T-helper 1 cell treated with Interleukin-12 subunit alpha and Interleukin-12 subunit beta and Interleukin-4 antibody, amounts not matched to agents 30 ng/mL and 1 ng/mL, for 36 hours (primary cell): Measurements from ENCODE around the gene IGDCC3. TPM values are rescaled to one million over a fixed set of nuclear protein-coding genes. Genes with fewer than 3 reads are reported as not detected.

Experiments
- intact Hi-C: fragments of 100-400 bp; cut with micrococcal nuclease; formaldehyde crosslinking; loops from one replicate; pipeline ENCODE4 v1.15.1; 2024
- total RNA-seq: library from RNA; stranded (reverse); gene quantifications from 2 replicates; pipeline ENCODE4 v1.2.3, GENCODE V29; 2022

Gene IGDCC3
- total RNA-seq, 1 donor from 2014 or later = not detected

DNA sequence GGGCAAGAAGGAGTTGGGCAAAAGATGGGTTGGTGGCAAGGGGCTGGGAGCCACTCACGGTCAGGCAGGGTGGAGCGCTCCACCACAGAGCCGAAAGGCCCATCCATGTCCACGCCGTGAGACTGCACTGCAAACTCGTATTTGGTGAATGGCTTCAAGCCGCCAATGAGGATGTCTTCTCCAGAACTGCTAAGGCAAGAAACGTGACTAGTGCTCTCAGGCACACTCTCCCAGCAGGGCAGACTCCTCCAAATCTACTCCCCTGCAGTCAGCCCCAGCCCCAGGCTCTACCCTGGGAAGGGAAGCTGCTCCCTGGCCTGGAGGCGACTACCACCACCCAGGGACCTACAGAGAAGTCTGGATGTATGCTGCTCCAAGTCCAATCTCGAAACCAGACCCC is 11.4 kb upstream of the IGDCC3 start:
- intact Hi-C loops = no loop called here

- intact Hi-C loops = no loop called here
Observed at GRCh38 chr15:65388306-65389080, 10.7 kb upstream of the IGDCC3 start.

- intact Hi-C loops = no loop called here
Observed at GRCh38 chr15:65386886-65387285, 9.1 kb upstream of the IGDCC3 start.

GRCh38 chr15:65386376-65386775 is 8.6 kb upstream of the IGDCC3 start:
- intact Hi-C loops = no loop called here

DNA sequence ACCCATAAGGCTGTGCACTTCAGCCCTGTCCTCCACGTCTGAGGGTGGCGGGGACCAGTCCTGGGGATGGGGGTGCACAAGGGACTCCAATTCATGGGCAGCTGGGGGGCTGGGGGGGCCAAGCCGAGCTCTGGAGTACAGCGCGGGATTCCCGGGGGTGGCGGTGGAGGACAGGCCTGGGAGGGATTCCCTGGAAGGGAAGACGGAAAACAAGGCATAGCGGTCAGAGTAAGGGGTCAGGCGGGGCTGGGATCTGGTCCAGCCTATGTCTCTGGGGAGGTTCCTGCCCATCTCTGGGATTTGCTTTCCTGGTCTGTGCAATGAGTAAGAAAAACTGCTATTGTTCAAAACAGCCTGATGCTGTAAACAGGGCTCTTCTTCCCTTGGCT is 8.1 kb upstream of the IGDCC3 start:
- intact Hi-C loops = loop anchor here (1.0 kb wide), 6 partner anchors 68 to 655 kb away; partner anchors contain the start of gene CLPX

GRCh38 chr15:65384895-65385869 is 7.4 kb upstream of the IGDCC3 start:
- intact Hi-C loops = loop anchor here (1.0 kb wide), 6 partner anchors 67 to 654 kb away; partner anchors contain the start of gene CLPX

- intact Hi-C loops = no loop called here
Observed at GRCh38 chr15:65384505-65384894, 6.7 kb upstream of the IGDCC3 start.

DNA sequence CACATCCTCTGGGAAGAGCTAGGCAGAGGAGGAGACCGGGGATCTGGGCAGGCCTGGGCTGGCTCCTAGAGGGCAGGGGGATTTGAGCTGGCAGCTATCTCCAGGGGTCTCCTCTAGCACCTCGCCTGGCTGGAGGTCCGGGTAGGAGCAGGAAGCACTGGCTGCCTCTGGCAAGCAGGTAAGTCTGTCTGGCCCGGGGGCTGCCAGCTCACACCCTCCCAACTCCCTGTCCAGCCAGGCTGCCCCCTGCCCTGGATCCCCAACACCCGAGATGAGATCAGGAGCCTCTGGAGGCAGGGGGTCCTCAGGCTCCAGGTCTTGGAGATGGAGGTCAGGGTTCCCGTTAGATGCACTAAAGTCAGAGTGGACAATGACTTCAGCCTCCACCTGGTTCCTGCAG is 6.2 kb upstream of the IGDCC3 start:
- intact Hi-C loops = no loop called here

DNA sequence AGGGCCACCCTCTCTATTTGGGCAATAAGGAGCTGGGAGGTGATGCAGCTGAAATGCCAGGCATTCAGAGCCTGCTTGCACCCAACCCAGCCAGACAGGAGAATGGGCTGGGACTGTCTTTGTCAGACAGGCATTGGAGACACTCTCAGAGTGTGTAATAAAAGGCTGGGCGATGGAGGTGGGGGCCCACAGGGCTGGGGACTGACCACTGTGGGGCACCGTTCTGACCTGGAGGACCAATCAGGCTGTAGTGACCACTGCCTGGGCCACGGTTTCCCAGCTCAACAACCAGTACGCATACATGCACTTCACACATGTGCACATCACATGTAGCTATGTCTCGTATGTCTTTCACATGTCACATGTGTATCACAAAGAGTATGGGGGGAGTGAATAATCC is 5.7 kb upstream of the IGDCC3 start:
- intact Hi-C loops = no loop called here

GRCh38 chr15:65382921-65383320 is 5.1 kb upstream of the IGDCC3 start:
- intact Hi-C loops = no loop called here

GRCh38 chr15:65382146-65382491 is 4.3 kb upstream of the IGDCC3 start:
- intact Hi-C loops = no loop called here

DNA sequence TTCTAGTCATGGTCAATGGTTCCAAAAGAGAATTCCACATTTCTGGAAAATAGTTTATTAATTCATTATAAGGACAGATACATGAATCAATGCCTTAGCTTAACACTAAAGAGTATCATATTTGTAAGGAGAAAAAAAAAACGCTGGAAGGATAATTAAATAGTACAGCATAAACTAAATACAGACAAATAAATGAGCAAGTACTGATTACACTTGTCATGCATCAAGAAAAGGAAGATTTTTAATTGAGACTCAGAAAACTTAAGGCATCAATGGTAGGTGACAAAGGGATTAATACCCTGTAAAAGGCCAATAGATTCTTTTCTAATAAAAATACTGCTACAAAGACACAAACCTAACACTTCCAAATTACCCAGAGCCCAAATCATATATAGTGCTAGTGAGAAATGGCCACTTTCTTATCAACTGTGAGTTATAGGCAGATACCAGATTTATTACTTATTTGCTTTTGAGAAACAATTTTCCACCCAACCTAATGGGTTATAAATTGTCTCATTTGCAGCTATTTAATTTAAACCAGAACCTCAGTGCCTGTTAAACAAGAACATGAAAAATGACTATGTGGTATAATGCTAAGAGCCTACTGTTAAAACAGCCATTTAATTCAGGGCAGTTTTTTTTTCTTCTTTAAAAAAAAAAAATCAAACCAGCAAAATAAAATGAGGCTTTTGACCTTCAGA is 3.8 kb upstream of the IGDCC3 start:
- intact Hi-C loops = no loop called here

DNA sequence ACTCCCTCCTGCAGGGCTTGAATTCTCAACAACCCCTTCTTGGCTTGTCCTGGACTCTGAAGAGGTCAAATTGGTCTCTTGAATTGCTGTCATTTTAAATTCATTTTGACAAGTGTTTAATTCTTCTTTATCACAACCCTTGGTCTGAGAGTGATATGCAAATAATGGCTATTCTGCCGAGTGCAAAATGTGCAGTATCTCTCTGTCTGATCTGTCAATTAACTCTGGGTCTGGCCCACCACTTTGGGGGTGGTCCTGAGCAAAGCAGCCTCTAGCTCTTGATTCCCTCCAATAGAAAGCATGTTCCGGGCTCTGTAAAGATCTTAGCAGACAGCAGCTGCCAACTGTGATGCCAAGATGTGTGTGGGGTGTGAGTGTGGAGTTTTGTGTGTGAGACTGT is 2.2 kb upstream of the IGDCC3 start:
- intact Hi-C loops = no loop called here

GRCh38 chr15:65377105-65377975 is 462 bp downstream of the IGDCC3 start:
- intact Hi-C loops = no loop called here

DNA sequence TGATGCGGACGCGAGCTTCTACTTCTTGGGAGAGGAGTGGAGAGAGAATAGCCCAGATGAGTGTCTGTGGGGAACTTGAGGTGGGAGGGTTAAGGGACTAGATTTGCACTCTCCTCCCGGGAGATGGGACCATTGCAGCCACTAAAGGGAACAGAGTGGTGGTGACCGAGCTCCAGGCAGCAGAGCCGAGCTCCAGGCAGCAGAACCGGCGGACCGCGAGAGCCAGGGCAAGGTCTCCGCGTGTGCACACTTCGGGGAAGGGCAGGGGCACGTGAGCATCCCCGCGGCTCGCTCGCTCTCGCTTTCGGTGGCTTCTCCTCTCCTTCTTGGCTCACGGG is 1.1 kb downstream of the IGDCC3 start:
- intact Hi-C loops = no loop called here

- intact Hi-C loops = no loop called here
Observed at GRCh38 chr15:65375871-65376607, 1.8 kb downstream of the IGDCC3 start.

GRCh38 chr15:65374821-65375401 is 2.9 kb downstream of the IGDCC3 start:
- intact Hi-C loops = no loop called here

DNA sequence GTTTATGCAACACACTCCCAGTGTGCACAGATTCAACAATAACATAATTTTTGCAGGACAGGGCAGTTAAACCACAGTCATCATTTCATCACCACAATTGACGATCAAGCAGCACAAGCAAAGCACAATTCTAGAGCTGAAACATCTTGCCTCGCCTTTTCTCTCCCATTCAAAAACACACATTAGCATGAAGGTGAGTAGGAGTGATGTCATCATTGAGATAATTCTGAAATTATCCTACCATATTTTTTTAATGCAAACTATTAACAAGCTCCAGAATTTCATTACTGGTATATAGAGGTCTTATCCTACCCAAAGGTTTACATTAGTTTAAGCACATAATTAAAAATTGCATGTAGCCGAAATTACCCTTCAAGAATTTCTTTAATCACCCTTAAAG is 3.5 kb downstream of the IGDCC3 start:
- intact Hi-C loops = no loop called here

- intact Hi-C loops = no loop called here
Observed at GRCh38 chr15:65373163-65373651, 4.6 kb downstream of the IGDCC3 start.

DNA sequence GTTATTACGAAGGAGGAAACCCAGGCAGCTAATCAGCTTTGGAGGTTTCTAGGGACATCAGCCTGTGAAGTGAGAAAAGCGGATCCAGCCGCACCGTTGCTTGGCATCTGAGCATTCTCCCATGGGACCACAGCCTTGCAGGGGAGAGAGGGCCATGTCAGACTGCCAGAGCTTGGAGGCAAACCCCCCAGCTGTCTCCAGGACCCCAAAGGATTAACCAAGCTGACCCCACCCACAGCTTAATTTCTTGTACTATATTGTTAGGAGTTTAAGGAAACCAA is 5.1 kb downstream of the IGDCC3 start:
- intact Hi-C loops = no loop called here
